Smooth muscle cell (in vitro differentiated cells): ENCODE data around the gene NDUFB4. TPM values are rescaled to one million over a fixed set of nuclear protein-coding genes. Genes with fewer than 3 reads are reported as not detected.

ENCODE experiments used
- DNase-seq: peaks from one replicate; lab custom pipeline; 2025; ENCODE audit not compliant: unreplicated experiment; lab: John Stamatoyannopoulos, UW
- H2AFZ ChIP-seq: fragments of 200-600 bp; sonication (generic); 2 replicates; pipeline ENCODE4 v1.6.0; 2016; ENCODE audit warnings: antibody characterized with exemption, low read depth, mild to moderate bottlenecking
- H3F3A ChIP-seq: fragments of 200-600 bp; sonication (generic); 2 replicates; pipeline ENCODE4 v1.6.0; 2017; ENCODE audit warnings: antibody characterized with exemption, low read depth
- H3K27ac ChIP-seq: fragments of 200-600 bp; sonication (generic); 2 replicates; pipeline ENCODE4 v1.5.1; 2016; ENCODE audit warnings: low read depth, mild to moderate bottlenecking
- H3K27me3 ChIP-seq: fragments of 200-600 bp; sonication (generic); 2 replicates; pipeline ENCODE4 v1.6.1; 2016; ENCODE audit warnings: low read depth, mild to moderate bottlenecking
- H3K36me3 ChIP-seq: fragments of 200-600 bp; sonication (generic); 2 replicates; pipeline ENCODE4 v1.5.1; 2016; ENCODE audit warnings: low read depth
- H3K4me1 ChIP-seq: fragments of 200-600 bp; sonication (generic); 2 replicates; pipeline ENCODE4 v1.5.1; 2016; ENCODE audit warnings: low read depth
- H3K4me2 ChIP-seq: fragments of 200-600 bp; sonication (generic); 2 replicates; pipeline ENCODE4 v1.6.0; 2016; ENCODE audit warnings: mild to moderate bottlenecking
- H3K4me3 ChIP-seq: fragments of 200-600 bp; sonication (generic); 2 replicates; pipeline ENCODE4 v1.5.1; 2016; ENCODE audit warnings: mild to moderate bottlenecking
- H3K79me2 ChIP-seq: fragments of 200-600 bp; sonication (generic); 2 replicates; pipeline ENCODE4 v1.6.0; 2016; ENCODE audit warnings: low read depth, mild to moderate bottlenecking
- H3K9ac ChIP-seq: fragments of 200-600 bp; sonication (generic); 2 replicates; pipeline ENCODE4 v1.6.0; 2016; ENCODE audit warnings: low read depth
- H3K9me3 ChIP-seq: fragments of 200-600 bp; sonication (generic); replicated peaks from 2 replicates; pipeline ENCODE4 v1.5.1; 2016; ENCODE audit warnings: low read depth
- H4K20me1 ChIP-seq: fragments of 200-600 bp; sonication (generic); 2 replicates; pipeline ENCODE4 v1.6.0; 2016; ENCODE audit warnings: low read depth
- WGBS: methylation state at CpG from one replicate; pipeline ENCODE4 v1.1.7; 2016; ENCODE audit warnings: low lambda C conversion rate; 5-methylcytosine and 5-hydroxymethylcytosine counted together
- polyA plus RNA-seq: library from polyadenylated mRNA; unstranded; fragments of >200 nt; fragmentation: Nextera tagmentation; extraction: Ambion mirVana; gene quantifications from 2 replicates; pipeline ENCODE4 v1.2.1, GENCODE V29; 2016
- total RNA-seq: library from RNA; depleted of rRNA; stranded (reverse); fragments of >200 nt; gene quantifications from 2 replicates; pipeline ENCODE4 v1.2.3, GENCODE V29; 2014
- TF ChIP-seq, protein P1 (sequence below): fragments of 200-600 bp; sonication (generic); IDR thresholded peaks from 2 replicates; pipeline ENCODE4 v1.5.1; 2017; ENCODE audit warnings: borderline replicate concordance, mild to moderate bottlenecking, antibody characterized with exemption; ENCODE audit not compliant: insufficient read depth, poor library complexity, severe bottlenecking

Gene NDUFB4
- total and polyA plus RNA-seq, 2 experiments from 2014 or later: 270 to 493 TPM

DNA sequence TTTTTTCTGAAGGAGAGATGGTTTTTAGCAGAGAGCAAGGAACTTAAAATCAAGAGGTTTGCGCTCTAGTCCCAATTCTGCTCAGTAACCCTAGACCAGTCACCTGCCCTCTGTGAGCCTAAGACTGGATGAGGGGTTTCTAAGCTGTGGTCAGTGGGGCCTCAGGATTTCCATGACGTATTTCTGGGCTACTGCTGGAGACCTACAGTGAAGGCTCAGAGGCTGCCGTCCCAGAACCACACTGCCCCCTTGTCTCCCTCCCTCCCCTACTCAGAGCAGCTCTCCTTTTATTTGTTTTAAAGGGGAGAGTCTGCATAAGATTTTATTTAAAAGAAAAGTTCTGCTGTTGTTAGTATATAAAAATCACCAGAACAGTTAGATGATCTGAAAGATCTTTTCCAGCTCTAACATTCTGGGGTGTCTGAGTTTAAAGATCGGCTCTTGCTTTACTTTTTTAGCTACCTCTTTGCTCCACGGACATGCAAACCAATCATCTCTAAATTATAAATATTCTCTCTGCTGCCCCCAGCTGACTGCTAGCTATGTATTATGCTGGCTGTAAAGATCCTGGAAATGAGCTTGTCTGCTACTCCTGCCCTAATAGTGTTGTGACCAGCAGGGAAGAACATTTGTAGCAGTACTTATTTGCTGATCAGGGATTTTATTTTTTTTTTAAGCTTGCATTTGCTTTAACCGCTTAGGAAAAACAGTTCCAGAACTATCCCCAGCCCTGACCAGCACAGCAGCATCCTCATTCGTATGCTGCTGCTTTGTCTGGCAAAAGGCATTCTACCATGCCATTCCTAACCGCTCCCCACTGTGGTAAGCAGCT is 28.6 kb upstream of the NDUFB4 start:
- 32% methylated on average over 8 of the region's 8 CpGs for WGBS
- Histone ChIP-seq H2AFZ (peak overlapping the region; percentile 63), H3K4me2 (peak overlapping the region; percentile 66), H3F3A (no peaks in the 10 kb centered on the region), H3K79me2 (no peaks in the 10 kb centered on the region), H3K27ac (peak overlapping the region; percentile 68), H3K27me3 (no peaks in the 10 kb centered on the region), H3K4me1 (peaks cover 26% of the 10 kb centered on the region), H3K36me3 (no peaks in the 10 kb centered on the region), H3K4me3 (peak overlapping the region; percentile 35), H4K20me1 (no peaks in the 10 kb centered on the region), H3K9ac (no peak overlapping the region), H3K9me3 (no peaks in the 10 kb centered on the region)
- DNase-seq: peak; percentile 5
- TF ChIP-seq, protein P1, sequence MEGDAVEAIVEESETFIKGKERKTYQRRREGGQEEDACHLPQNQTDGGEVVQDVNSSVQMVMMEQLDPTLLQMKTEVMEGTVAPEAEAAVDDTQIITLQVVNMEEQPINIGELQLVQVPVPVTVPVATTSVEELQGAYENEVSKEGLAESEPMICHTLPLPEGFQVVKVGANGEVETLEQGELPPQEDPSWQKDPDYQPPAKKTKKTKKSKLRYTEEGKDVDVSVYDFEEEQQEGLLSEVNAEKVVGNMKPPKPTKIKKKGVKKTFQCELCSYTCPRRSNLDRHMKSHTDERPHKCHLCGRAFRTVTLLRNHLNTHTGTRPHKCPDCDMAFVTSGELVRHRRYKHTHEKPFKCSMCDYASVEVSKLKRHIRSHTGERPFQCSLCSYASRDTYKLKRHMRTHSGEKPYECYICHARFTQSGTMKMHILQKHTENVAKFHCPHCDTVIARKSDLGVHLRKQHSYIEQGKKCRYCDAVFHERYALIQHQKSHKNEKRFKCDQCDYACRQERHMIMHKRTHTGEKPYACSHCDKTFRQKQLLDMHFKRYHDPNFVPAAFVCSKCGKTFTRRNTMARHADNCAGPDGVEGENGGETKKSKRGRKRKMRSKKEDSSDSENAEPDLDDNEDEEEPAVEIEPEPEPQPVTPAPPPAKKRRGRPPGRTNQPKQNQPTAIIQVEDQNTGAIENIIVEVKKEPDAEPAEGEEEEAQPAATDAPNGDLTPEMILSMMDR: no peak

DNA sequence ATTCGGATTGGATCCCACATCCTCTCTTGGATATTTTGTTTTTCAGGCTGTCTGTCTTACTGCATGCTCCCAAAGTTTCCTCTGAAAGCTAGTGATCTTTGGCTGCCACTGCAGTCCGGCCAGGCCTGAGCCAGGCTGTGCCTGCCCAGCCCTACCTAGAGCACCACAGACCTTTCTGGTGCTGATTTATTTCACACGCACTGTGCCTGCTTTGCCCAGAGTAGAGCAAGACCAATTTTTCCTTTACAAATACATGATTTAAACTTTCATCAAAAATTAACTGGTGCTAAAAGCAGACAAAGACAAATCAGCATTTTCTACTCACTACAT is 28.0 kb upstream of the NDUFB4 start:
- peak overlapping the region; percentile 63 for H2AFZ ChIP-seq
- H3K4me3 ChIP-seq: no peak overlapping the region
- H3F3A ChIP-seq: no peaks in the 10 kb centered on the region
- WGBS: 66% methylated on average over 3 of the region's 3 CpGs
- TF ChIP-seq, protein P1: no peak
- peak overlapping the region; percentile 66 for H3K4me2 ChIP-seq
- no peak for DNase-seq
- no peak overlapping the region for H3K9ac ChIP-seq
- no peaks in the 10 kb centered on the region for H3K9me3 ChIP-seq
- H3K27ac ChIP-seq: peak overlapping the region; percentile 68
- H3K79me2 ChIP-seq: no peaks in the 10 kb centered on the region
- H3K27me3 ChIP-seq: no peaks in the 10 kb centered on the region
- H3K4me1 ChIP-seq: peaks cover 26% of the 10 kb centered on the region
- H4K20me1 ChIP-seq: no peaks in the 10 kb centered on the region
- no peaks in the 10 kb centered on the region for H3K36me3 ChIP-seq

DNA sequence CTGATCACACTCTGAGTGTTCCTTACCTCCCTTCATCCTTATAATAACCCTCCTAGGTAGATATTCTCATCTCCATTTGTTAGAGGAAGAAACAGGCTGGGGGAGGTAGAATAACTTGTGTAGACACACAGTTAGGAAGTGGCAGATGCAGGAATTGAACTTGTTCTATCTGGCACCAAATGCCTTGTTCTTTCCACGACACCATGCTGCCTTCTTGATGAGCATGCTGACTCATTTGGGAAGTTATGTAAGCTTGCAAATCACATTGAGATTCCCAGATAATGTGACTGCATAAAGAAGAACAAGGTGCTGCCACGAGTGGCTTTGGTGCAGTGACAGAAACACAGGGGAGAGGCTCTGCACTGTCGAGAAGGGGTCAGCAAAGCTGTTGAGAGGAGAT is 27.5 kb upstream of the NDUFB4 start:
- no peak overlapping the region for H3K9ac ChIP-seq
- H3K4me3 ChIP-seq: no peak overlapping the region
- H2AFZ ChIP-seq: peak overlapping the region; percentile 63
- TF ChIP-seq, protein P1: no peak
- no peaks in the 10 kb centered on the region for H3K9me3 ChIP-seq
- peaks cover 26% of the 10 kb centered on the region for H3K4me1 ChIP-seq
- DNase-seq: no peak
- no peaks in the 10 kb centered on the region for H3K79me2 ChIP-seq
- H3K27ac ChIP-seq: peak overlapping the region; percentile 68
- H4K20me1 ChIP-seq: no peaks in the 10 kb centered on the region
- no peaks in the 10 kb centered on the region for H3F3A ChIP-seq
- H3K27me3 ChIP-seq: no peaks in the 10 kb centered on the region
- H3K4me2 ChIP-seq: no peak overlapping the region
- 41% methylated on average over 3 of the region's 3 CpGs for WGBS
- H3K36me3 ChIP-seq: no peaks in the 10 kb centered on the region
